HUES64 (cell line): ENCODE results near the gene HIP1R.
"Not testable (repeated sequence)": the region's sequence is repeated elsewhere in the genome, so short reads cannot be mapped to it uniquely, and the experiment has no call there.

Experiments used
- H3K27ac ChIP-seq: 2 replicates; pipeline ENCODE4 v1.7.0; 2013; ENCODE audit warnings: low read depth, low read length, inconsistent platforms
- H3K27me3 ChIP-seq: 2 replicates; pipeline ENCODE4 v1.6.1; 2013; ENCODE audit warnings: mild to moderate bottlenecking, low read length; ENCODE audit not compliant: insufficient read depth
- H3K36me3 ChIP-seq: 2 replicates; pipeline ENCODE4 v1.6.1; 2013; ENCODE audit warnings: mild to moderate bottlenecking, low read length; ENCODE audit not compliant: insufficient read depth
- H3K4me1 ChIP-seq: 2 replicates; pipeline ENCODE4 v1.6.1; 2013; ENCODE audit warnings: mild to moderate bottlenecking, low read length, moderate library complexity; ENCODE audit not compliant: insufficient read depth
- H3K4me3 ChIP-seq: 2 replicates; pipeline ENCODE4 v1.5.1; 2013; ENCODE audit warnings: mild to moderate bottlenecking, low read length, moderate library complexity
- H3K9ac ChIP-seq: 2 replicates; pipeline ENCODE4 v1.6.1; 2013; ENCODE audit warnings: mild to moderate bottlenecking, low read depth, low read length
- H3K9me3 ChIP-seq: 2 replicates; pipeline ENCODE4 v1.6.1; 2013; ENCODE audit warnings: low read depth, low read length; ENCODE audit not compliant: insufficient read depth
- WGBS: fragments of 150-250, 120-280 bp; methylation state at CpG from one replicate; pipeline ENCODE4 v1.1.7; 2013; ENCODE audit warnings: missing lambda C conversion rate; 5-methylcytosine and 5-hydroxymethylcytosine counted together

HIP1R gene

GRCh38 chr12:122886161-122886560, 50.9 kb downstream of the HIP1R start:
- H3K36me3 ChIP-seq: no peaks in the 10 kb centered on the region
- H3K9me3 ChIP-seq: no peaks in the 10 kb centered on the region
- H3K9ac ChIP-seq: no peak overlapping the region
- no peak overlapping the region for H3K27ac ChIP-seq
- WGBS: 96% methylated on average over 8 of the region's 8 CpGs
- H3K27me3 ChIP-seq: peaks cover 29% of the 10 kb centered on the region
- peaks cover 38% of the 10 kb centered on the region for H3K4me1 ChIP-seq
- H3K4me3 ChIP-seq: no peak overlapping the region

- Histone ChIP-seq H3K27me3 (peaks cover 20% of the 10 kb centered on the region), H3K4me1 (peaks cover 48% of the 10 kb centered on the region), H3K4me3 (no peak overlapping the region), H3K36me3 (no peaks in the 10 kb centered on the region), H3K27ac (no peak overlapping the region), H3K9ac (no peak overlapping the region), H3K9me3 (no peaks in the 10 kb centered on the region)
- 73% methylated on average over 10 of the region's 10 CpGs for WGBS
These were observed 51.9 kb downstream of the HIP1R start for GRCh38 chr12:122886851-122887818.

GRCh38 chr12:122887819-122888212, 52.6 kb downstream of the HIP1R start:
- Histone ChIP-seq H3K4me1 (peaks cover 52% of the 10 kb centered on the region), H3K9me3 (no peaks in the 10 kb centered on the region), H3K27ac (no peak overlapping the region), H3K27me3 (peaks cover 13% of the 10 kb centered on the region), H3K9ac (no peak overlapping the region), H3K4me3 (no peak overlapping the region), H3K36me3 (no peaks in the 10 kb centered on the region)
- 92% methylated on average over 4 of the region's 5 CpGs for WGBS

- Histone ChIP-seq H3K27me3 (peaks cover 9% of the 10 kb centered on the region; the same call in 1 of the 2 replicates), H3K4me3 (no peak overlapping the region), H3K27ac (no peak overlapping the region), H3K9ac (no peak overlapping the region), H3K9me3 (no peaks in the 10 kb centered on the region), H3K36me3 (no peaks in the 10 kb centered on the region), H3K4me1 (peaks cover 54% of the 10 kb centered on the region)
- WGBS: 54% methylated on average over 12 of the region's 12 CpGs
These were observed 53.0 kb downstream of the HIP1R start for GRCh38 chr12:122888232-122888752.

GRCh38 chr12:122889761-122890520, 54.7 kb downstream of the HIP1R start:
- H3K9me3 ChIP-seq: no peaks in the 10 kb centered on the region
- no peak overlapping the region for H3K27ac ChIP-seq
- H3K27me3 ChIP-seq: peaks cover 20% of the 10 kb centered on the region
- WGBS: 90% methylated on average over 13 of the region's 13 CpGs
- H3K36me3 ChIP-seq: no peaks in the 10 kb centered on the region; the same call in 1 of the 2 replicates
- peaks cover 67% of the 10 kb centered on the region for H3K4me1 ChIP-seq
- no peak overlapping the region for H3K4me3 ChIP-seq
- H3K9ac ChIP-seq: no peak overlapping the region

GRCh38 chr12:122891661-122892525, 56.6 kb downstream of the HIP1R start:
- Histone ChIP-seq H3K9ac (peak overlapping the region; percentile 9; the same call in 1 of the 2 replicates), H3K36me3 (no peaks in the 10 kb centered on the region; the same call in 1 of the 2 replicates), H3K27ac (peak overlapping the region; percentile 90; the same call in 1 of the 2 replicates), H3K4me3 (peak overlapping the region; percentile 30), H3K27me3 (peaks cover 33% of the 10 kb centered on the region), H3K9me3 (no peaks in the 10 kb centered on the region), H3K4me1 (peaks cover 63% of the 10 kb centered on the region)
- WGBS: 20% methylated on average over 10 of the region's 10 CpGs

- H3K36me3 ChIP-seq, H3K9ac ChIP-seq, H3K4me3 ChIP-seq, H3K9me3 ChIP-seq: not testable (repeated sequence)
- Histone ChIP-seq H3K4me1 (peaks cover 55% of the 10 kb centered on the region), H3K27me3 (peaks cover 39% of the 10 kb centered on the region), H3K27ac (peak overlapping the region; percentile 90; the same call in 1 of the 2 replicates)
- 94% methylated on average over 9 of the region's 9 CpGs for WGBS
These were observed 57.5 kb downstream of the HIP1R start for GRCh38 chr12:122892724-122893123.

- Histone ChIP-seq H3K4me1 (peaks cover 47% of the 10 kb centered on the region), H3K27ac (no peak overlapping the region), H3K4me3 (no peak overlapping the region), H3K9me3 (no peaks in the 10 kb centered on the region), H3K36me3 (no peaks in the 10 kb centered on the region; the same call in 1 of the 2 replicates), H3K9ac (no peak overlapping the region), H3K27me3 (peaks cover 41% of the 10 kb centered on the region)
- WGBS: 94% methylated on average over 4 of the region's 7 CpGs
These were observed 58.2 kb downstream of the HIP1R start for GRCh38 chr12:122893208-122894153.

GRCh38 chr12:122894193-122895121, 59.2 kb downstream of the HIP1R start:
- no peaks in the 10 kb centered on the region; the same call in 1 of the 2 replicates for H3K36me3 ChIP-seq
- no peaks in the 10 kb centered on the region for H3K9me3 ChIP-seq
- H3K27ac ChIP-seq: no peak overlapping the region
- 79% methylated on average over 15 of the region's 15 CpGs for WGBS
- peaks cover 41% of the 10 kb centered on the region for H3K4me1 ChIP-seq
- H3K9ac ChIP-seq: no peak overlapping the region; the same call in 1 of the 2 replicates
- H3K4me3 ChIP-seq: peak overlapping the region; percentile 69
- H3K27me3 ChIP-seq: peaks cover 46% of the 10 kb centered on the region
